ENCODE data around the gene SPEF2.

- TF ChIP-seq CTCF (IDR thresholded peaks at IDR 0.05; ENCODE audit: low read depth, low read length, missing input control) (no peak), YY1 (IDR thresholded peaks at IDR 0.05) (no peak), ZBTB33 (IDR thresholded peaks at IDR 0.05) (no peak), GABPA (IDR thresholded peaks at IDR 0.05 in 1 of 2, conservative IDR thresholded peaks at IDR 0.05 in 1 of 2) (no peak), NR2F2 (IDR thresholded peaks at IDR 0.05) (no peak), JUND (IDR thresholded peaks at IDR 0.05) (no peak), REST (IDR thresholded peaks at IDR 0.05) (no peak), TAF1 (conservative IDR thresholded peaks at IDR 0.05) (no peak)
Observed at GRCh38 chr5:35773967-35774366, 156.3 kb downstream of the SPEF2 start.

Data from liver (tissue), 3 donors.